Heart right ventricle (tissue), 16 donors: Measurements from ENCODE around the gene ACTA2. TPM values are rescaled to one million over a fixed set of nuclear protein-coding genes. Genes with fewer than 3 reads are reported as not detected.

ENCODE experiments used
- ATAC-seq, 8 donors: fragments of 200-7000 bp; cut with Tn5 transposase; one replicate each; pipeline ENCODE4 v1.9.1; 2020; ENCODE audit warnings: mild to moderate bottlenecking in 8 of 8, moderate library complexity in 8 of 8, moderate number of reproducible peaks in 1 of 8
- DNase-seq, 2 donors: peaks; one replicate each; pipeline ENCODE4 v3.0.0-alpha.2; 2020
- H3K27ac ChIP-seq, 10 donors: fragments of 200-600 bp; sonication (generic) in 2 of 10; one replicate each; pipeline versions ENCODE4 v1.5.0 to v1.8.0; 2020 to 2022; ENCODE audit warnings: mild to moderate bottlenecking in 3 of 10
- H3K27me3 ChIP-seq, 7 donors: fragments of 200-600 bp; one replicate each; pipeline ENCODE4 v1.8.0; 2021 to 2022; ENCODE audit warnings: mild to moderate bottlenecking in 2 of 7
- H3K36me3 ChIP-seq, 9 donors: fragments of 200-600 bp; sonication (generic) in 1 of 9; one replicate each; pipeline versions ENCODE4 v1.5.0 to v1.8.0; 2020 to 2022; ENCODE audit warnings: mild to moderate bottlenecking in 2 of 9
- H3K4me1 ChIP-seq, 9 donors: fragments of 200-600 bp; sonication (generic) in 1 of 9; one replicate each; pipeline versions ENCODE4 v1.5.0 to v1.8.0; 2020 to 2022; ENCODE audit warnings: mild to moderate bottlenecking in 4 of 9
- H3K4me3 ChIP-seq, 10 donors: fragments of 200-600 bp; sonication (generic) in 2 of 10; one replicate each; pipeline versions ENCODE4 v1.5.0 to v1.8.0; 2020 to 2022; ENCODE audit warnings: mild to moderate bottlenecking in 7 of 10, moderate library complexity in 2 of 10
- H3K9me3 ChIP-seq, 11 donors: fragments of 200-600 bp in 10 of 11; sonication (generic) in 2 of 11; one replicate each; pipeline versions ENCODE4 v1.5.0 to v1.8.0; 2013 to 2022; ENCODE audit warnings: mild to moderate bottlenecking in 2 of 11, control low read depth in 1 of 11, moderate library complexity in 1 of 11
- CTCF ChIP-seq, 9 donors: fragments of 200-600 bp; sonication (generic) in 2 of 9; IDR thresholded peaks; one replicate each; pipeline versions ENCODE4 v1.5.0 to v1.8.0; 2021 to 2022; ENCODE audit warnings: antibody characterized with exemption in 9 of 9, mild to moderate bottlenecking in 5 of 9, moderate library complexity in 1 of 9
- WGBS, 2 donors: extraction: QIAGEN DNeasy Blood & Tissue Kit; methylation state at CpG; one replicate each; pipeline ENCODE4 v1.1.7; 2013; ENCODE audit warnings: inconsistent platforms in 1 of 2; 5-methylcytosine and 5-hydroxymethylcytosine counted together
- intact Hi-C, 10 donors: fragments of 100-400 bp; cut with DNase I; formaldehyde crosslinking; loops; one replicate each; pipeline versions ENCODE4 v1.11.1 to v1.14.2; 2022
- polyA plus RNA-seq, 2 donors: library from polyadenylated mRNA; stranded (reverse); fragments of 200-250 nt; gene quantifications; one replicate each; pipeline ENCODE4 v1.2.3, GENCODE V29; 2013
- total RNA-seq, 10 donors: library from RNA; stranded (reverse); fragmentation: NEBNext Ultra II Directional in 3 of 10; extraction: Animal tissue kit (Norgen Biotek cat#: 25700) in 3 of 10; gene quantifications; one replicate each; pipeline versions ENCODE4 v1.2.1 to v1.2.4, GENCODE V29; 2021 to 2023
- donor health status: Arrhythmogenic right ventricular cardiomyopathy.
- donor health status: ischemic (EF 13 %, LVEDD 7.1; RV severe dilation, severe dysfunction).
- donor health status: healthy with polysubstance abuse.
- donor health status: DM: no; HTN: yes; CAD: no.
- donor health status: DM: no; HTN: no; CAD: no.
- donor health status: ischemic (EF 25% LVEDD 6.9; RV normal size, moderate dysfunction).
- donor health status: ischemic (EF 25% LVEDD 5.7; RV mildly dilated, moderate dysfunction).
- donor health status: healthy.
- donor health status: DM: yes; HTN: yes; CAD: no.
- donor health status: Ischemic cardiomyopathy.
- donor health status: ischemic (EF 35%, LVEDD 5.7; RV mildly dilated, moderate dysfunction).
- donor health status: nonischemic (EF 11% LVEDD 7.7; RV severe dilation, severe dysfunction).
- donor health status: DM: yes; HTN: yes; CAD: no.
- donor health status: PGD.
- donor health status: ischemic (EF 29% LVEDD 5.4; RV normal size, mild dysfunction).
- donor health status: nonischemic (EF 23%, LVEDD 6.1; RV moderate dilation, normal function).

The ACTA2 gene
- total and polyA plus RNA-seq, 12 donors: 59.4 to 358 (median 76.5) TPM

GRCh38 chr10:88986549-88987242, 34.1 kb upstream of the ACTA2 start:
- intact Hi-C loops: loop anchor here in 9 of 10 donors (1.0 to 10.0 kb wide), 7 partner anchors 48 to 152 kb away; no protein-coding TSS in a partner anchor
- peak; percentile 75 to 92 (median 83) for TF ChIP-seq CTCF (IDR thresholded peaks at IDR 0.05)
- DNase-seq: peak in 1 of 2 donors; percentile 38
- H3K4me1 ChIP-seq: peaks cover 0 to 68% (median 32%) of the 10 kb centered on the region in 9 donors
- no peak overlapping the region for H3K4me3 ChIP-seq
- no peak for ATAC-seq
- H3K27ac ChIP-seq: peak overlapping the region in 1 of 10 donors; percentile 5
- WGBS, 2 donors: 16 to 22% methylated on average over 2 of the region's 2 CpGs
- H3K9me3 ChIP-seq: peaks cover 0 to 5% (median 0%) of the 10 kb centered on the region in 11 donors
- H3K36me3 ChIP-seq: peaks cover 0 to 7% (median 0%) of the 10 kb centered on the region in 9 donors
- H3K27me3 ChIP-seq: no peaks in the 10 kb centered on the region

GRCh38 chr10:88984525-88984924, 32.0 kb upstream of the ACTA2 start:
- no peak overlapping the region for H3K4me3 ChIP-seq
- ATAC-seq (no peak), DNase-seq (no peak)
- H3K27ac ChIP-seq: peak overlapping the region in 2 of 10 donors; percentile 6 to 75
- intact Hi-C loops: loop anchor here in 2 of 10 donors (10.0 kb wide), 1 partner anchor 150 kb away; no protein-coding TSS in a partner anchor
- H3K27me3 ChIP-seq: no peaks in the 10 kb centered on the region
- peaks cover 0 to 5% (median 0%) of the 10 kb centered on the region in 11 donors for H3K9me3 ChIP-seq
- no peak for TF ChIP-seq CTCF (IDR thresholded peaks at IDR 0.05)
- peaks cover 0 to 86% (median 49%) of the 10 kb centered on the region in 9 donors for H3K4me1 ChIP-seq
- H3K36me3 ChIP-seq: peaks cover 0 to 7% (median 0%) of the 10 kb centered on the region in 9 donors

GRCh38 chr10:88983939-88984338, 31.4 kb upstream of the ACTA2 start:
- ATAC-seq (no peak), DNase-seq (no peak)
- peaks cover 0 to 7% (median 0%) of the 10 kb centered on the region in 9 donors for H3K36me3 ChIP-seq
- intact Hi-C loops: loop anchor here in 2 of 10 donors (10.0 kb wide), 1 partner anchor 149 kb away; no protein-coding TSS in a partner anchor
- no peak for TF ChIP-seq CTCF (IDR thresholded peaks at IDR 0.05)
- H3K27me3 ChIP-seq: no peaks in the 10 kb centered on the region
- H3K9me3 ChIP-seq: peaks cover 0 to 5% (median 0%) of the 10 kb centered on the region in 11 donors
- no peak overlapping the region for H3K4me3 ChIP-seq
- peaks cover 0 to 86% (median 48%) of the 10 kb centered on the region in 9 donors for H3K4me1 ChIP-seq
- H3K27ac ChIP-seq: peak overlapping the region in 4 of 10 donors; percentile 4 to 75 (median 6)
- 79 to 92% methylated on average over 1 of the region's 1 CpG for WGBS, 2 donors

- TF ChIP-seq CTCF (IDR thresholded peaks at IDR 0.05): no peak
- DNase-seq (no peak), ATAC-seq (peak in 2 of 8 donors; percentile 40 to 60)
- 40 to 44% methylated on average over 2 of the region's 2 CpGs for WGBS, 2 donors
- Histone ChIP-seq H3K4me1 (peaks cover 0 to 84% (median 48%) of the 10 kb centered on the region in 9 donors), H3K27ac (peak overlapping the region in 9 of 10 donors; percentile 0 to 78 (median 68)), H3K27me3 (no peaks in the 10 kb centered on the region), H3K4me3 (no peak overlapping the region), H3K9me3 (peaks cover 0 to 5% (median 0%) of the 10 kb centered on the region in 11 donors), H3K36me3 (peaks cover 0 to 7% (median 0%) of the 10 kb centered on the region in 9 donors)
- intact Hi-C loops: loop anchor here in 2 of 10 donors (10.0 kb wide), 1 partner anchor 148 kb away; no protein-coding TSS in a partner anchor
Observed at GRCh38 chr10:88983206-88983605, 30.6 kb upstream of the ACTA2 start.
